ENCODE measurements around the gene MXRA7.
"Not testable (repeated sequence)": the region's sequence is repeated elsewhere in the genome, so short reads cannot be mapped to it uniquely, and the experiment has no call there.

MXRA7 gene

GRCh38 chr17:76735586-76736348 lies 25.0 kb upstream of the MXRA7 start:
- no peak for DNase-seq

GRCh38 chr17:76735006-76735405 lies 24.2 kb upstream of the MXRA7 start:
- DNase-seq, result no peak

GRCh38 chr17:76734080-76734840 lies 23.5 kb upstream of the MXRA7 start:
- DNase-seq, result no peak

GRCh38 chr17:76733618-76733957 lies 22.8 kb upstream of the MXRA7 start:
- DNase-seq, result no peak

- no peak for DNase-seq
Observed at GRCh38 chr17:76732734-76733617, 22.2 kb upstream of the MXRA7 start.

- DNase-seq, result not testable (repeated sequence)
Observed at GRCh38 chr17:76731800-76732733, 21.3 kb upstream of the MXRA7 start.

- no peak for DNase-seq
Observed at GRCh38 chr17:76727745-76728456, 17.1 kb upstream of the MXRA7 start.

GRCh38 chr17:76726776-76727718 lies 16.3 kb upstream of the MXRA7 start, which contains the start of gene METTL23:
TSS of gene METTL23 (plus strand) at chr17:76726839. CDS start at chr17:76729711, 2,872 bp downstream.
- DNase-seq, result peak; percentile 92

- no peak for DNase-seq
Observed at GRCh38 chr17:76726231-76726775, 15.5 kb upstream of the MXRA7 start, which contains the start of gene JMJD6. TSS of gene JMJD6 (minus strand) at chr17:76726606. CDS start at chr17:76726475, 131 bp downstream.

- DNase-seq, result peak; percentile 58
Observed at GRCh38 chr17:76725580-76726230, 14.9 kb upstream of the MXRA7 start.

- no peak for DNase-seq
Observed at GRCh38 chr17:76723812-76724211, 13.0 kb upstream of the MXRA7 start.

GRCh38 chr17:76722977-76723376 lies 12.2 kb upstream of the MXRA7 start:
- not testable (repeated sequence) for DNase-seq

- DNase-seq, result no peak
Observed at GRCh38 chr17:76722279-76722678, 11.5 kb upstream of the MXRA7 start.

GRCh38 chr17:76721463-76721862 lies 10.7 kb upstream of the MXRA7 start:
- DNase-seq, result no peak

- DNase-seq, result no peak
Observed at GRCh38 chr17:76720941-76721340, 10.2 kb upstream of the MXRA7 start.

GRCh38 chr17:76720211-76720610 lies 9.4 kb upstream of the MXRA7 start:
- DNase-seq, result no peak

GRCh38 chr17:76718516-76718915 lies 7.8 kb upstream of the MXRA7 start:
- DNase-seq, result no peak

- DNase-seq, result no peak
Observed at GRCh38 chr17:76716839-76717215, 6.1 kb upstream of the MXRA7 start.

All from effector CD4-positive, alpha-beta T cell (primary cell).